Measurements from ENCODE around the gene PPP2R2C. TPM values are rescaled to one million over a fixed set of nuclear protein-coding genes. Genes with fewer than 3 reads are reported as not detected.

Gene PPP2R2C
- polyA plus RNA-seq, 1 of the 3 experiments (the other 2 are of a cell fraction) = 0.21 TPM

GRCh38 chr4:6449746-6450369 is 22.6 kb downstream of the PPP2R2C start:
- Histone ChIP-seq H3K4me2 (no peak overlapping the region), H3K79me2 (ENCODE audit: insufficient read depth) (no peaks in the 10 kb centered on the region), H4K20me1 (ENCODE audit: insufficient read depth) (no peaks in the 10 kb centered on the region), H3K4me3 (ENCODE audit: low read depth in 2 of 2, low read length in 1 of 2) (no peak overlapping the region), H3F3A (replicated peaks; ENCODE audit: insufficient read depth) (no peaks in the 10 kb centered on the region), H3K4me1 (ENCODE audit: control insufficient read depth in 1 of 2, insufficient read depth in 2 of 2, low read depth in 1 of 2, low read length in 1 of 2) (peaks cover 0 to 18% of the 10 kb centered on the region in 2 experiments; a peak in 1 of 4 replicates), H3K9ac (no peak overlapping the region), H3K36me3 (replicated peaks in 1 of 2; ENCODE audit: control insufficient read depth in 1 of 2, insufficient read depth in 2 of 2, low read length in 1 of 2) (no peaks in the 10 kb centered on the region), H3K9me2 (no peaks in the 10 kb centered on the region), H3K27me3 (ENCODE audit: insufficient read depth) (no peaks in the 10 kb centered on the region), H2AFZ (ENCODE audit: low read depth) (no peak overlapping the region), H3K27ac (ENCODE audit: low read depth in 2 of 2, low read length in 1 of 2) (no peak overlapping the region), H3K9me3 (no peaks in the 10 kb centered on the region)
- WGBS (ENCODE audit: low lambda C conversion rate) = 52% methylated on average over 13 of the region's 15 CpGs
- CTCF ChIA-PET = interaction anchor here (1.3 to 2.0 kb wide), 2 partner anchors 96 to 118 kb away, joined by 3 to 6 read pairs; no protein-coding TSS in a partner anchor
- TF ChIP-seq GATA2 (CRISPR knock-in tag; IDR thresholded peaks at IDR 0.05) (no peak), GABPA (IDR thresholded peaks at IDR 0.05; ENCODE audit: low read depth) (no peak), SMC3 (IDR thresholded peaks at IDR 0.05; ENCODE audit: low read depth, low read length) (no peak), NFIC (IDR thresholded peaks at IDR 0.05; ENCODE audit: borderline replicate concordance) (no peak), SIN3A (IDR thresholded peaks at IDR 0.05; ENCODE audit: borderline replicate concordance, low read depth, low read length) (no peak), MAX (IDR thresholded peaks at IDR 0.05; ENCODE audit: low read depth) (no peak), FOSL2 (IDR thresholded peaks at IDR 0.05; ENCODE audit: borderline replicate concordance, low read depth) (no peak)
- POLR2A ChIA-PET = no interaction called here
- DNase-seq = no peak

- H2AFZ ChIP-seq (ENCODE audit: low read depth) = no peak overlapping the region
- no peaks in the 10 kb centered on the region for H3K36me3 ChIP-seq (replicated peaks in 1 of 2; ENCODE audit: control insufficient read depth in 1 of 2, insufficient read depth in 2 of 2, low read length in 1 of 2)
- DNase-seq = no peak
- ChIA-PET POLR2A (no interaction called here), CTCF (no interaction called here)
- no peaks in the 10 kb centered on the region for H4K20me1 ChIP-seq (ENCODE audit: insufficient read depth)
- H3K4me2 ChIP-seq = no peak overlapping the region
- H3K4me1 ChIP-seq (ENCODE audit: control insufficient read depth in 1 of 2, insufficient read depth in 2 of 2, low read depth in 1 of 2, low read length in 1 of 2) = peaks cover 0 to 18% of the 10 kb centered on the region in 2 experiments; a peak in 1 of 4 replicates
- H3K9me3 ChIP-seq = no peaks in the 10 kb centered on the region
- TF ChIP-seq PBX3 (IDR thresholded peaks at IDR 0.05) (no peak), TCF12 (IDR thresholded peaks at IDR 0.05) (no peak), TAF1 (IDR thresholded peaks at IDR 0.05; ENCODE audit: borderline replicate concordance, low read depth, low read length) (no peak)
- no peak overlapping the region for H3K27ac ChIP-seq (ENCODE audit: low read depth in 2 of 2, low read length in 1 of 2)
- H3K9ac ChIP-seq = no peak overlapping the region
- WGBS (ENCODE audit: low lambda C conversion rate) = 64% methylated on average over 13 of the region's 14 CpGs
- no peaks in the 10 kb centered on the region for H3K9me2 ChIP-seq
- no peak overlapping the region for H3K4me3 ChIP-seq (ENCODE audit: low read depth in 2 of 2, low read length in 1 of 2)
- H3K79me2 ChIP-seq (ENCODE audit: insufficient read depth) = no peaks in the 10 kb centered on the region
- H3K27me3 ChIP-seq (ENCODE audit: insufficient read depth) = no peaks in the 10 kb centered on the region
- no peaks in the 10 kb centered on the region for H3F3A ChIP-seq (replicated peaks; ENCODE audit: insufficient read depth)
Measured at GRCh38 chr4:6449335-6449734, 23.1 kb downstream of the PPP2R2C start.

Measured in SK-N-SH (cell line).